NCI-H524 treated with DMSO at 0.1 percent for 48 hours (cell line): ENCODE data around the gene BLOC1S4.
"Not testable (repeated sequence)": the region's sequence is repeated elsewhere in the genome, so short reads cannot be mapped to it uniquely, and the experiment has no call there.

ENCODE experiments used
- DNase-seq: peaks from one replicate; lab custom pipeline; 2025; lab: John Stamatoyannopoulos, UW

Gene BLOC1S4

GRCh38 chr4:6718932-6719610 lies 3.1 kb downstream of the BLOC1S4 start:
- no peak for DNase-seq

GRCh38 chr4:6719611-6720179 lies 3.7 kb downstream of the BLOC1S4 start:
- DNase-seq: no peak

- DNase-seq: peak; percentile 10
Observed at GRCh38 chr4:6720202-6720699, 4.3 kb downstream of the BLOC1S4 start.

- no peak for DNase-seq
Observed at GRCh38 chr4:6721121-6721520, 5.1 kb downstream of the BLOC1S4 start.

GRCh38 chr4:6722891-6723290 lies 6.9 kb downstream of the BLOC1S4 start:
- no peak for DNase-seq

GRCh38 chr4:6723851-6724250 lies 7.9 kb downstream of the BLOC1S4 start:
- no peak for DNase-seq

GRCh38 chr4:6724421-6725111 lies 8.6 kb downstream of the BLOC1S4 start:
- no peak for DNase-seq

GRCh38 chr4:6725427-6725961 lies 9.5 kb downstream of the BLOC1S4 start:
- not testable (repeated sequence) for DNase-seq

- DNase-seq: no peak
Observed at GRCh38 chr4:6727081-6727942, 11.3 kb downstream of the BLOC1S4 start.

- no peak for DNase-seq
Observed at GRCh38 chr4:6727943-6728250, 11.9 kb downstream of the BLOC1S4 start.

- no peak for DNase-seq
Observed at GRCh38 chr4:6728320-6729029, 12.5 kb downstream of the BLOC1S4 start.

GRCh38 chr4:6730603-6731317 lies 14.8 kb downstream of the BLOC1S4 start:
- peak; percentile 65 for DNase-seq

GRCh38 chr4:6731318-6731675 lies 15.3 kb downstream of the BLOC1S4 start:
- DNase-seq: no peak

- no peak for DNase-seq
Observed at GRCh38 chr4:6731780-6732179, 15.8 kb downstream of the BLOC1S4 start.

- no peak for DNase-seq
Observed at GRCh38 chr4:6732441-6733357, 16.7 kb downstream of the BLOC1S4 start.

GRCh38 chr4:6733358-6734164 lies 17.6 kb downstream of the BLOC1S4 start:
- DNase-seq: no peak

GRCh38 chr4:6734165-6734786 lies 18.3 kb downstream of the BLOC1S4 start:
- DNase-seq: no peak

- DNase-seq: no peak
Observed at GRCh38 chr4:6739920-6740319, 23.9 kb downstream of the BLOC1S4 start.
